SK-N-SH (cell line): ENCODE results near the gene FEM1B. TPM values are rescaled to one million over a fixed set of nuclear protein-coding genes. Genes with fewer than 3 reads are reported as not detected.

Experiments used
- CTCF ChIA-PET: fragments of 300-600, 350-600 bp; formaldehyde crosslinking; extraction: SDS; loops from one replicate; lab custom pipeline; 2021; lab: Yijun Ruan, JAX
- POLR2A ChIA-PET: fragments of 350-600 bp; sonication (Branson Sonifier 250); formaldehyde crosslinking; extraction: SDS; loops from one replicate; lab custom pipeline; 2020; ENCODE audit warnings: antibody characterized with exemption, inconsistent platforms; lab: Yijun Ruan, JAX
- DNase-seq: peaks from one replicate; pipeline ENCODE4 v3.0.0; 2012
- H2AFZ ChIP-seq: fragments of 200-600 bp; sonication (generic); 2 replicates; pipeline ENCODE4 v1.8.1; 2016; ENCODE audit warnings: antibody characterized with exemption, mild to moderate bottlenecking, low read depth
- H3F3A ChIP-seq: fragments of 200-600 bp; sonication (generic); replicated peaks from 2 replicates; pipeline ENCODE3; 2016; ENCODE audit warnings: antibody characterized with exemption, mild to moderate bottlenecking; ENCODE audit not compliant: insufficient read depth
- H3K27ac ChIP-seq, 2 experiments: fragments of 200-500 bp in 1 of 2; fragments of 200-600 bp in 1 of 2; sonication (Bioruptor generic) in 1 of 2; sonication (generic), shearing (Covaris generic) in 1 of 2; 2 replicates each; pipeline versions ENCODE4 v1.5.1 to v1.6.1; 2014 to 2016; ENCODE audit warnings: low read depth in 2 of 2, inconsistent platforms in 1 of 2, low read length in 1 of 2, mild to moderate bottlenecking in 1 of 2, mixed read lengths in 1 of 2
- H3K27me3 ChIP-seq: fragments of 200-600 bp; sonication (generic), shearing (Covaris generic); 2 replicates; pipeline ENCODE4 v1.6.1; 2016; ENCODE audit warnings: mixed run types; ENCODE audit not compliant: insufficient read depth
- H3K36me3 ChIP-seq, 2 experiments: fragments of 200-500 bp in 1 of 2; fragments of 200-600 bp in 1 of 2; sonication (Bioruptor generic) in 1 of 2; sonication (generic) in 1 of 2; replicated peaks in 1 of 2; 2 replicates each; pipeline versions ENCODE3 to v1.5.1; 2014 to 2016; ENCODE audit warnings: low read length in 1 of 2, mild to moderate bottlenecking in 1 of 2; ENCODE audit not compliant: insufficient read depth in 2 of 2, control insufficient read depth in 1 of 2
- H3K4me1 ChIP-seq, 2 experiments: fragments of 200-500 bp in 1 of 2; fragments of 200-600 bp in 1 of 2; sonication (Bioruptor generic) in 1 of 2; sonication (generic), shearing (Covaris generic) in 1 of 2; 2 replicates each; pipeline versions ENCODE4 v1.5.1 to v1.6.1; 2014 to 2016; ENCODE audit warnings: low read depth in 1 of 2, low read length in 1 of 2, mixed run types in 1 of 2; ENCODE audit not compliant: insufficient read depth in 2 of 2, control insufficient read depth in 1 of 2
- H3K4me2 ChIP-seq: fragments of 200-600 bp; sonication (generic), shearing (Covaris generic); 2 replicates; pipeline ENCODE4 v1.6.1; 2017; ENCODE audit warnings: mixed run types
- H3K4me3 ChIP-seq, 2 experiments: fragments of 200-500 bp in 1 of 2; fragments of 200-600 bp in 1 of 2; sonication (Bioruptor generic) in 1 of 2; sonication (generic), shearing (Covaris generic) in 1 of 2; 2 replicates each; pipeline versions ENCODE4 v1.5.1 to v1.8.1; 2014 to 2016; ENCODE audit warnings: low read depth in 2 of 2, inconsistent platforms in 1 of 2, low read length in 1 of 2, mild to moderate bottlenecking in 1 of 2, mixed read lengths in 1 of 2, moderate library complexity in 1 of 2
- H3K79me2 ChIP-seq: fragments of 200-600 bp; sonication (generic); 2 replicates; pipeline ENCODE4 v1.8.1; 2017; ENCODE audit warnings: mild to moderate bottlenecking; ENCODE audit not compliant: insufficient read depth
- H3K9ac ChIP-seq: fragments of 200-600 bp; sonication (generic); 2 replicates; pipeline ENCODE4 v1.6.1; 2017; ENCODE audit warnings: mixed run types
- H3K9me2 ChIP-seq: fragments of 200-600 bp; sonication (generic); 2 replicates; pipeline ENCODE4 v1.6.1; 2017; ENCODE audit warnings: mixed run types
- H3K9me3 ChIP-seq: fragments of 200-600 bp; sonication (generic); 2 replicates; pipeline ENCODE4 v1.6.1; 2017; ENCODE audit warnings: mixed run types, mild to moderate bottlenecking, moderate library complexity
- H4K20me1 ChIP-seq: fragments of 200-600 bp; sonication (generic); 2 replicates; pipeline ENCODE4 v1.6.1; 2017; ENCODE audit warnings: mild to moderate bottlenecking, mixed run types; ENCODE audit not compliant: insufficient read depth
- CHD2 ChIP-seq: fragments of 150-350 bp; IDR thresholded peaks from 2 replicates; pipeline ENCODE4 v1.6.1; 2018; ENCODE audit warnings: low read length; ENCODE audit not compliant: partially characterized antibody
- ELF1 ChIP-seq: IDR thresholded peaks from 2 replicates; pipeline ENCODE4 v1.4.0; 2012
- EZH2phosphoT487 ChIP-seq: fragments of 200-600 bp; sonication (generic); IDR thresholded peaks from 2 replicates; pipeline ENCODE4 v1.6.1; 2017; ENCODE audit warnings: low read depth, mixed run types, mild to moderate bottlenecking, antibody characterized with exemption, moderate library complexity, borderline replicate concordance
- FOSL2 ChIP-seq: IDR thresholded peaks from 2 replicates; pipeline ENCODE4 v1.4.0; 2012; ENCODE audit warnings: low read depth, mild to moderate bottlenecking, moderate library complexity, borderline replicate concordance
- MEF2A ChIP-seq: IDR thresholded peaks from 2 replicates; pipeline ENCODE4 v1.4.0; 2012; ENCODE audit warnings: low read depth, borderline replicate concordance
- MXI1 ChIP-seq: IDR thresholded peaks from 2 replicates; pipeline ENCODE4 v1.6.1; 2012; ENCODE audit warnings: mild to moderate bottlenecking, low read depth, low read length, improper control_type of control experiment
- PBX3 ChIP-seq: IDR thresholded peaks from 2 replicates; pipeline ENCODE4; 2012
- POLR2AphosphoS5 ChIP-seq: IDR thresholded peaks from 2 replicates; pipeline ENCODE4 v1.6.1; 2012; ENCODE audit warnings: low read depth, low read length
- RCOR1 ChIP-seq: fragments of 150-350 bp; IDR thresholded peaks from 2 replicates; pipeline ENCODE4 v1.6.1; 2017; ENCODE audit warnings: antibody characterized with exemption, low read length
- SMC3 ChIP-seq: IDR thresholded peaks from 2 replicates; pipeline ENCODE4 v1.6.1; 2012; ENCODE audit warnings: low read depth, low read length, improper control_type of control experiment
- TCF12 ChIP-seq: IDR thresholded peaks from 2 replicates; pipeline ENCODE4 v1.4.0; 2012
- TEAD4 ChIP-seq: IDR thresholded peaks from 2 replicates; pipeline ENCODE4 v1.4.0; 2012; ENCODE audit warnings: mild to moderate bottlenecking, borderline replicate concordance; ENCODE audit not compliant: insufficient read depth
- USF1 ChIP-seq: IDR thresholded peaks from 2 replicates; pipeline ENCODE4 v1.4.0; 2012; ENCODE audit warnings: low read depth, borderline replicate concordance
- YY1 ChIP-seq: IDR thresholded peaks from 2 replicates; pipeline ENCODE4 v1.4.0; 2012; ENCODE audit warnings: low read depth, mild to moderate bottlenecking
- WGBS: methylation state at CpG from one replicate; pipeline ENCODE4 v1.1.6; 2017; ENCODE audit warnings: low lambda C conversion rate; 5-methylcytosine and 5-hydroxymethylcytosine counted together
- polyA plus RNA-seq, 3 experiments: library from polyadenylated mRNA; depleted of rRNA; stranded (reverse); fragments of >200 nt; gene quantifications; 2 replicates each; pipeline ENCODE4 v1.2.3, GENCODE V29; 2012
- TF ChIP-seq, protein P1 (sequence below): fragments of 150-350 bp; IDR thresholded peaks from 2 replicates; pipeline ENCODE4 v1.6.1; 2017; ENCODE audit warnings: antibody characterized with exemption, low read length, low read depth, borderline replicate concordance
- TF ChIP-seq, protein P2 (sequence below): fragments of 200-600 bp; sonication (generic); IDR thresholded peaks from 2 replicates; pipeline ENCODE4 v1.6.1; 2017; ENCODE audit warnings: antibody characterized with exemption, mild to moderate bottlenecking, moderate library complexity

Gene FEM1B
- polyA plus RNA-seq, 1 of the 3 experiments (the other 2 are of a cell fraction) = 14.0 TPM

DNA sequence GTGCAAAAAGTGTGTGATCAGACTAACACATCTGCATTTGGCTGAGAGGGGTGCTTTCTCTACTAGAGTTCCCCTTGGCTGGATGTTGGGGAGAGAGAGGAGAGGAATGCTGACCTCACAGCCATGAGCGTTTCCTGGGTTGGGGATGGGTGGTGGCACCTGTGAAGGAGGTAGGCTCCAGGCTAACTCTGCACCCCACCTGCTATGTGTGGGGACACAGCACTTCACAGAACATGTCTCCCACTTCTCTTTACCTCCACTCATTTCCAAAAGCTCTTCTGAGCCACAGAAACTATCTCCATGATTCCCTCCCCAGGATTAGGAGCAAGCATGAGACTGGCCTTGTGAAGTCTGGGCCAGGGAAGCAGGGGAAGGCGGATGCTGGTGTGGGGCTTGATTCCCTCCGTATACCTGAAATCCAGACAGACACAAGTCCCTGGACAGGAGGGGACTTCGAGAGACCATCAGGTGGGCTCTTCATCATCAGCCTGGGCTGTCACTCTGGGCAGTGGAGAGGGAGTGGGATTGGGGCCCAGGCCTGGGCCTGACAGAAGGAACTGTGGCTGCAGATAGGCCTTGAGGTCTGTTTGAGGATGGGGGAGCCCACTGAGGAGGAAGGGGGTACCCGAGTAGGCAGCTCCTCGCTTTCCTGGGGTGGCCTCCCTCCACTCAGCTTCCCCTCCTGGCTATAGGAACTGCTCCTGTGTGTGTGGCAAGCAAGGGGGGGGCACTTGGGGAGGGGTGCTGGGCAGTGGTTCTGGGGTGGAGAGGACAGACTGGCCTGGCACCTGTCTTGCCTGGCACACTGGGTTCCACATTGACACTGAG is 40.7 kb downstream of the FEM1B start (continued):
- TF ChIP-seq, protein P1, sequence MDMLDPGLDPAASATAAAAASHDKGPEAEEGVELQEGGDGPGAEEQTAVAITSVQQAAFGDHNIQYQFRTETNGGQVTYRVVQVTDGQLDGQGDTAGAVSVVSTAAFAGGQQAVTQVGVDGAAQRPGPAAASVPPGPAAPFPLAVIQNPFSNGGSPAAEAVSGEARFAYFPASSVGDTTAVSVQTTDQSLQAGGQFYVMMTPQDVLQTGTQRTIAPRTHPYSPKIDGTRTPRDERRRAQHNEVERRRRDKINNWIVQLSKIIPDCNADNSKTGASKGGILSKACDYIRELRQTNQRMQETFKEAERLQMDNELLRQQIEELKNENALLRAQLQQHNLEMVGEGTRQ = no peak
- TF ChIP-seq SMC3 (no peak), MXI1 (no peak)

GRCh38 chr15:68318931-68319909 is 41.7 kb downstream of the FEM1B start:
- Histone ChIP-seq H3K4me3 (no peak overlapping the region), H3K36me3 (no peaks in the 10 kb centered on the region), H3K9me3 (no peaks in the 10 kb centered on the region), H4K20me1 (no peaks in the 10 kb centered on the region), H3K4me2 (no peak overlapping the region), H3K9me2 (no peaks in the 10 kb centered on the region), H2AFZ (no peak overlapping the region), H3K27me3 (no peaks in the 10 kb centered on the region), H3K27ac (no peak overlapping the region), H3K79me2 (no peaks in the 10 kb centered on the region), H3K9ac (no peak overlapping the region), H3F3A (no peaks in the 10 kb centered on the region), H3K4me1 (no peaks in the 10 kb centered on the region)
- no peak for DNase-seq
- POLR2A ChIA-PET = no interaction called here
- CTCF ChIA-PET = interaction anchor here (0.9 to 8.0 kb wide), 3 partner anchors 12 to 16 kb away, joined by 3 to 75 read pairs (median 3); no protein-coding TSS in a partner anchor
- TF ChIP-seq, protein P2, sequence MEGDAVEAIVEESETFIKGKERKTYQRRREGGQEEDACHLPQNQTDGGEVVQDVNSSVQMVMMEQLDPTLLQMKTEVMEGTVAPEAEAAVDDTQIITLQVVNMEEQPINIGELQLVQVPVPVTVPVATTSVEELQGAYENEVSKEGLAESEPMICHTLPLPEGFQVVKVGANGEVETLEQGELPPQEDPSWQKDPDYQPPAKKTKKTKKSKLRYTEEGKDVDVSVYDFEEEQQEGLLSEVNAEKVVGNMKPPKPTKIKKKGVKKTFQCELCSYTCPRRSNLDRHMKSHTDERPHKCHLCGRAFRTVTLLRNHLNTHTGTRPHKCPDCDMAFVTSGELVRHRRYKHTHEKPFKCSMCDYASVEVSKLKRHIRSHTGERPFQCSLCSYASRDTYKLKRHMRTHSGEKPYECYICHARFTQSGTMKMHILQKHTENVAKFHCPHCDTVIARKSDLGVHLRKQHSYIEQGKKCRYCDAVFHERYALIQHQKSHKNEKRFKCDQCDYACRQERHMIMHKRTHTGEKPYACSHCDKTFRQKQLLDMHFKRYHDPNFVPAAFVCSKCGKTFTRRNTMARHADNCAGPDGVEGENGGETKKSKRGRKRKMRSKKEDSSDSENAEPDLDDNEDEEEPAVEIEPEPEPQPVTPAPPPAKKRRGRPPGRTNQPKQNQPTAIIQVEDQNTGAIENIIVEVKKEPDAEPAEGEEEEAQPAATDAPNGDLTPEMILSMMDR = no peak
- TF ChIP-seq RCOR1 (no peak), EZH2phosphoT487 (no peak), POLR2AphosphoS5 (no peak), MEF2A (no peak), PBX3 (no peak), TEAD4 (no peak), USF1 (no peak), TCF12 (no peak), FOSL2 (no peak), ELF1 (no peak), CHD2 (no peak), YY1 (no peak)
- WGBS = 83% methylated on average over 12 of the region's 18 CpGs
